ENCODE results near the gene CD82. TPM values are rescaled to one million over a fixed set of nuclear protein-coding genes. Genes with fewer than 3 reads are reported as not detected.

CD82 gene
- total RNA-seq, 1 experiment from 2014 or later, result 4.5 TPM

DNA sequence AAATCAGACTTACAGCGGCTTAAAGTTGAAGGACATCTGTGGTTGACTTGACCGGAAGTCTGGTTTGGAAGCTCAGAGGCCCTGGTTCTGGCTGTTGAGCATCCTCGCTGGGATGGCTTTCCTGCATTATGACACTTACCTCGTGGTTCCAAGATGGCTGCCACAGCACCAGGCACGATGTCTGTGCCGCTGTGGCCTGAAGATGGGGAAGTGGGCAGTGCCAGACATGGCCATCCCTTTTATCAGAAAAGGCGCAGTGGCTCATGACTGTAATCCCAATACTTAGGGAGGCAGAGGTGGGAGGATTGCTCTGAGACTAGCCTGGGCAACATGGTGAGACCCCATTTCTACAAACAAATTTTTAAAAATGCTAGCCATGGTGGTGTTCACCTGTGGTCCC lies 40.5 kb downstream of the CD82 start:
- no peak overlapping the region for H3K56ac ChIP-seq (ENCODE audit: insufficient read length, low read depth, low read length)
- no peaks in the 10 kb centered on the region for H3K27me3 ChIP-seq (ENCODE audit: insufficient read depth, low read length)
- Mint-ChIP-seq H3K27me3 (ENCODE audit: low read depth) (peaks cover 5% of the 10 kb centered on the region; the same call in 1 of the 2 replicates), H3K4me3 (no peak overlapping the region), H3K4me1 (peaks cover 8 to 27% of the 10 kb centered on the region in 2 experiments), H3K9me3 (no peaks in the 10 kb centered on the region), H3K36me3 (ENCODE audit: insufficient read depth in 1 of 3, low read depth in 3 of 3) (no peaks in the 10 kb centered on the region), H3K27ac (no peak overlapping the region)
- H4K8ac ChIP-seq (replicated peaks; ENCODE audit: insufficient read length, low read depth, low read length), result no peak overlapping the region
- no peak overlapping the region for H3K14ac ChIP-seq (ENCODE audit: insufficient read depth, low read length)
- H3K4me1 ChIP-seq (ENCODE audit: insufficient read depth, low read length), result no peaks in the 10 kb centered on the region
- H2BK20ac ChIP-seq (ENCODE audit: low read depth, low read length, poor library complexity, severe bottlenecking), result no peak overlapping the region
- no peaks in the 10 kb centered on the region for H3K79me1 ChIP-seq (ENCODE audit: insufficient read depth, low read depth, low read length, poor library complexity, severe bottlenecking)
- H3K27ac ChIP-seq (ENCODE audit: insufficient read length, low read depth, low read length), result no peak overlapping the region
- no peak overlapping the region for H2AK5ac ChIP-seq (ENCODE audit: insufficient read length, low read length)
- no peak overlapping the region for H2BK120ac ChIP-seq (ENCODE audit: low read depth, low read length, poor library complexity, severe bottlenecking)
- H3K4ac ChIP-seq (ENCODE audit: low read depth, low read length), result no peak overlapping the region
- WGBS (ENCODE audit: extremely low coverage, insufficient read length, low lambda C conversion rate), result no CpG with 5 or more reads among the region's 7 CpGs
- H2BK12ac ChIP-seq (ENCODE audit: insufficient read length, low read depth, low read length), result no peak overlapping the region
- no peak overlapping the region for H4K91ac ChIP-seq (ENCODE audit: insufficient read length, low read depth, low read length)
- no peak overlapping the region for H3K9ac ChIP-seq (ENCODE audit: extremely low read depth, insufficient read length, low read length)
- TF ChIP-seq, protein P1, sequence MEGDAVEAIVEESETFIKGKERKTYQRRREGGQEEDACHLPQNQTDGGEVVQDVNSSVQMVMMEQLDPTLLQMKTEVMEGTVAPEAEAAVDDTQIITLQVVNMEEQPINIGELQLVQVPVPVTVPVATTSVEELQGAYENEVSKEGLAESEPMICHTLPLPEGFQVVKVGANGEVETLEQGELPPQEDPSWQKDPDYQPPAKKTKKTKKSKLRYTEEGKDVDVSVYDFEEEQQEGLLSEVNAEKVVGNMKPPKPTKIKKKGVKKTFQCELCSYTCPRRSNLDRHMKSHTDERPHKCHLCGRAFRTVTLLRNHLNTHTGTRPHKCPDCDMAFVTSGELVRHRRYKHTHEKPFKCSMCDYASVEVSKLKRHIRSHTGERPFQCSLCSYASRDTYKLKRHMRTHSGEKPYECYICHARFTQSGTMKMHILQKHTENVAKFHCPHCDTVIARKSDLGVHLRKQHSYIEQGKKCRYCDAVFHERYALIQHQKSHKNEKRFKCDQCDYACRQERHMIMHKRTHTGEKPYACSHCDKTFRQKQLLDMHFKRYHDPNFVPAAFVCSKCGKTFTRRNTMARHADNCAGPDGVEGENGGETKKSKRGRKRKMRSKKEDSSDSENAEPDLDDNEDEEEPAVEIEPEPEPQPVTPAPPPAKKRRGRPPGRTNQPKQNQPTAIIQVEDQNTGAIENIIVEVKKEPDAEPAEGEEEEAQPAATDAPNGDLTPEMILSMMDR (conservative IDR thresholded peaks at IDR 0.05), result no peak
- H3K9me3 ChIP-seq (ENCODE audit: control insufficient read depth, low read depth, low read length), result no peaks in the 10 kb centered on the region
- H2BK5ac ChIP-seq (ENCODE audit: insufficient read length, low read length), result no peak overlapping the region
- H3K18ac ChIP-seq (ENCODE audit: insufficient read length, low read depth, low read length), result no peak overlapping the region
- no peak overlapping the region for H2AFZ ChIP-seq (ENCODE audit: low read length)
- H3K4me2 ChIP-seq (ENCODE audit: insufficient read depth, insufficient read length, low read length), result no peak overlapping the region
- no peak for DNase-seq
- H3K23me2 ChIP-seq (ENCODE audit: insufficient read length, low read depth, low read length, poor library complexity, severe bottlenecking), result no peaks in the 10 kb centered on the region
- H3T11ph ChIP-seq (ENCODE audit: low read length), result no peak overlapping the region
- H4K20me1 ChIP-seq (ENCODE audit: control insufficient read depth, insufficient read depth, insufficient read length), result no peaks in the 10 kb centered on the region
- H3K23ac ChIP-seq (ENCODE audit: insufficient read length, low read depth, low read length), result no peak overlapping the region
- H4K5ac ChIP-seq (ENCODE audit: insufficient read length, low read depth, low read length), result no peak overlapping the region
- H2BK15ac ChIP-seq (ENCODE audit: low read depth, low read length), result no peak overlapping the region
- H3K79me2 ChIP-seq (ENCODE audit: insufficient read depth, low read length), result no peaks in the 10 kb centered on the region
